Measurements from ENCODE around the gene CST11.

- no peak for TF ChIP-seq POLR2A (IDR thresholded peaks at IDR 0.05)
- TF ChIP-seq, protein P1, sequence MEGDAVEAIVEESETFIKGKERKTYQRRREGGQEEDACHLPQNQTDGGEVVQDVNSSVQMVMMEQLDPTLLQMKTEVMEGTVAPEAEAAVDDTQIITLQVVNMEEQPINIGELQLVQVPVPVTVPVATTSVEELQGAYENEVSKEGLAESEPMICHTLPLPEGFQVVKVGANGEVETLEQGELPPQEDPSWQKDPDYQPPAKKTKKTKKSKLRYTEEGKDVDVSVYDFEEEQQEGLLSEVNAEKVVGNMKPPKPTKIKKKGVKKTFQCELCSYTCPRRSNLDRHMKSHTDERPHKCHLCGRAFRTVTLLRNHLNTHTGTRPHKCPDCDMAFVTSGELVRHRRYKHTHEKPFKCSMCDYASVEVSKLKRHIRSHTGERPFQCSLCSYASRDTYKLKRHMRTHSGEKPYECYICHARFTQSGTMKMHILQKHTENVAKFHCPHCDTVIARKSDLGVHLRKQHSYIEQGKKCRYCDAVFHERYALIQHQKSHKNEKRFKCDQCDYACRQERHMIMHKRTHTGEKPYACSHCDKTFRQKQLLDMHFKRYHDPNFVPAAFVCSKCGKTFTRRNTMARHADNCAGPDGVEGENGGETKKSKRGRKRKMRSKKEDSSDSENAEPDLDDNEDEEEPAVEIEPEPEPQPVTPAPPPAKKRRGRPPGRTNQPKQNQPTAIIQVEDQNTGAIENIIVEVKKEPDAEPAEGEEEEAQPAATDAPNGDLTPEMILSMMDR (IDR thresholded peaks at IDR 0.05), result no peak
Measured at GRCh38 chr20:23419995-23420901, 32.4 kb downstream of the CST11 start.

Data from lower leg skin (tissue), 3 donors.